Fibroblast of lung (primary cell): ENCODE results near the gene GLP2R. TPM values are rescaled to one million over a fixed set of nuclear protein-coding genes. Genes with fewer than 3 reads are reported as not detected.
A peak's percentile ranks its signal among the peaks of the same experiment; 100 is the strongest.

Experiments
- DNase-seq, 2 donors: peaks; one replicate each; pipeline versions ENCODE4 v3.0.0 to v3.0.0-alpha.2; 2010; ENCODE audit warnings: low read depth in 2 of 2
- H2AFZ ChIP-seq: 2 replicates; pipeline ENCODE4 v1.5.1; 2012; ENCODE audit warnings: low read length, control low read depth, inconsistent platforms
- H3K27ac ChIP-seq: 2 replicates; pipeline ENCODE4 v1.5.1; 2011; ENCODE audit warnings: low read length, control low read depth; ENCODE audit not compliant: insufficient read depth
- H3K27me3 ChIP-seq: 2 replicates; pipeline ENCODE4 v1.5.1; 2011; ENCODE audit warnings: mild to moderate bottlenecking, low read length; ENCODE audit not compliant: control insufficient read depth, insufficient read depth
- H3K36me3 ChIP-seq: 2 replicates; pipeline ENCODE4 v1.5.1; 2011; ENCODE audit warnings: low read length; ENCODE audit not compliant: control insufficient read depth, insufficient read depth
- H3K4me1 ChIP-seq: 2 replicates; pipeline ENCODE4 v1.5.1; 2011; ENCODE audit warnings: low read length; ENCODE audit not compliant: control insufficient read depth, insufficient read depth; ENCODE audit errors: extremely low read depth
- H3K4me2 ChIP-seq: 2 replicates; pipeline ENCODE4 v1.5.1; 2011; ENCODE audit warnings: low read length, control low read depth; ENCODE audit not compliant: insufficient read depth; ENCODE audit errors: extremely low read depth
- H3K4me3 ChIP-seq, 4 experiments: fragments of 200-600 bp in 1 of 4; sonication (generic) in 1 of 4; replicated peaks in 1 of 4; 2 replicates each; pipeline ENCODE4 v1.5.1; 2011 to 2016; ENCODE audit warnings: low read length in 4 of 4, low read depth in 3 of 4, mild to moderate bottlenecking in 3 of 4, control low read depth in 2 of 4, inconsistent platforms in 1 of 4, mixed read lengths in 1 of 4; ENCODE audit not compliant: insufficient read depth in 1 of 4; ENCODE audit errors: control extremely low read depth in 1 of 4
- H3K79me2 ChIP-seq: 2 replicates; pipeline ENCODE4 v1.5.1; 2012; ENCODE audit warnings: mild to moderate bottlenecking, low read length, inconsistent platforms; ENCODE audit not compliant: control insufficient read depth, insufficient read depth
- H3K9ac ChIP-seq: 2 replicates; pipeline ENCODE4 v1.5.1; 2011; ENCODE audit warnings: mild to moderate bottlenecking, low read length, control low read depth; ENCODE audit not compliant: insufficient read depth
- H3K9me3 ChIP-seq: 2 replicates; pipeline ENCODE4 v1.5.1; 2012; ENCODE audit warnings: low read depth, low read length; ENCODE audit not compliant: control insufficient read depth, insufficient read depth
- H4K20me1 ChIP-seq: 2 replicates; pipeline ENCODE4 v1.5.1; 2011; ENCODE audit warnings: low read length; ENCODE audit not compliant: control insufficient read depth, insufficient read depth; ENCODE audit errors: extremely low read depth
- CTCF ChIP-seq, 2 donors: IDR thresholded peaks in 1 of 2; conservative IDR thresholded peaks in 1 of 2; 1 replicate in 1 of 2; 2 replicates in 1 of 2; pipeline ENCODE4 v1.5.1; 2011 to 2012; ENCODE audit warnings: low read length in 2 of 2, control low read depth in 1 of 2, inconsistent platforms in 1 of 2, low read depth in 1 of 2, mild to moderate bottlenecking in 1 of 2
- EZH2 ChIP-seq: IDR thresholded peaks from 2 replicates; pipeline ENCODE4 v1.5.1; 2012; ENCODE audit warnings: low read length, control low read depth, mild to moderate bottlenecking; ENCODE audit errors: missing control alignments
- polyA plus RNA-seq, 2 donors: library from polyadenylated mRNA; depleted of rRNA in 1 of 2; stranded (reverse) in 1 of 2; unstranded in 1 of 2; fragments of >200 nt; gene quantifications; 2 replicates each; pipeline ENCODE4 v1.2.1, GENCODE V29; 2011 to 2012; ENCODE audit warnings: missing spikeins in 1 of 2
- total RNA-seq: library from RNA; depleted of rRNA; stranded (reverse); fragments of >200 nt; gene quantifications from 2 replicates; pipeline ENCODE4 v1.2.1, GENCODE V29; 2014

GLP2R gene
- total and polyA plus RNA-seq, 2 donors (not counting 1 experiment from before 2014, with no cell fraction given), result not detected

DNA sequence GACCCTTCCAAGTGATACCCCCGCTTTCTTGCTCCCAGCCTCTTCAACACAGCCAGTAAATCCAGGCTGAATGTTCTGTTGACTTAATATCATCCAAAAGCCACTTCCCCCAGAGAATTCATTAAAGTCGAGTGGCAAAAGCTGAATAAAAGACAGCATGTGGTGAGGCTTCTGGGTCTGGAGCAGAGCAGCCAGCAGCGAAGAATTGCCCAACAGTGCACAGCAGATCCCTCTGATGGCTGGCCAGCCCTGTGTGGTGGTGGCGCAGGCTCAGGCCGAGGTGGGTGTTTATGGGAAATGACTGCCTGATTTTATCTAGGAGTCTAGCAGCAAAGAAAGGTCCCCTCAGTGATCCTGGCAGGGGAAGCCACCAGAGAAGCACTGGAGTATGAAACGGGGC is 109.7 kb downstream of the GLP2R start:
- Histone ChIP-seq H3K27ac (no peak overlapping the region), H4K20me1 (no peaks in the 10 kb centered on the region), H3K36me3 (no peaks in the 10 kb centered on the region), H3K79me2 (no peaks in the 10 kb centered on the region), H3K4me3 (no peak overlapping the region), H3K4me2 (no peak overlapping the region), H3K9ac (no peak overlapping the region), H3K27me3 (no peaks in the 10 kb centered on the region), H3K9me3 (no peaks in the 10 kb centered on the region), H2AFZ (no peak overlapping the region), H3K4me1 (no peaks in the 10 kb centered on the region)
- TF ChIP-seq EZH2 (no peak), CTCF (conservative IDR thresholded peaks at IDR 0.05 in 1 of 2, IDR thresholded peaks at IDR 0.05 in 1 of 2; ENCODE audit: low read depth in 1 of 2, low read length in 2 of 2) (no peak)
- peak in 1 of 2 donors; percentile 9 for DNase-seq

DNA sequence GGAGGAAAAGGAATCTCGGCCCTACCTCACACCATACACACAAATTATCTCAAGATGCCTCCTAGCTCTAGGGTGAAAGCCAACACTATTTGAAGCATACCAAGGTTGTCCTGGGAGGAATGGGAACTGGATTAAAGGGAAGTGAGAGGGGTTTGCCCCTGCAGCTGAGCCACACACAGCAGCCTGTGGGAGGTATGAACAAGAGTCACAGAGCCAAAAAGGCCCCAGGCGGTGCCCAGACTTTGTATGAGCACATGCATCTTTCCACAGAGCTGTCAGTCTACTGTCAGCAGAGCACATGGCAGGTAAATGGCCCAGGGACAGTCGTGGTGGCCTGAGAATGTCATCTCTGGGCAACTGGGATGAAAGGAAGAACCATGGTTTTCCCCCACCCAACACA is 110.4 kb downstream of the GLP2R start:
- Histone ChIP-seq H3K36me3 (no peaks in the 10 kb centered on the region), H3K27me3 (no peaks in the 10 kb centered on the region), H3K79me2 (no peaks in the 10 kb centered on the region), H2AFZ (no peak overlapping the region), H3K9me3 (no peaks in the 10 kb centered on the region), H4K20me1 (no peaks in the 10 kb centered on the region), H3K4me1 (no peaks in the 10 kb centered on the region), H3K9ac (no peak overlapping the region), H3K4me2 (no peak overlapping the region), H3K4me3 (no peak overlapping the region), H3K27ac (no peak overlapping the region)
- TF ChIP-seq EZH2 (no peak), CTCF (conservative IDR thresholded peaks at IDR 0.05 in 1 of 2, IDR thresholded peaks at IDR 0.05 in 1 of 2; ENCODE audit: low read depth in 1 of 2, low read length in 2 of 2) (no peak)
- no peak for DNase-seq

GRCh38 chr17:9937241-9937761 is 111.6 kb downstream of the GLP2R start:
- H2AFZ ChIP-seq, result no peak overlapping the region
- no peak for TF ChIP-seq EZH2
- TF ChIP-seq CTCF (conservative IDR thresholded peaks at IDR 0.05 in 1 of 2, IDR thresholded peaks at IDR 0.05 in 1 of 2; ENCODE audit: low read depth in 1 of 2, low read length in 2 of 2), result no peak
- DNase-seq, result peak; percentile 45 to 83

More at GRCh38 chr17:9937241-9937761, 111.6 kb downstream of the GLP2R start:
- no peaks in the 10 kb centered on the region for H3K9me3 ChIP-seq
- no peaks in the 10 kb centered on the region for H3K79me2 ChIP-seq
- H3K4me2 ChIP-seq, result no peak overlapping the region
- no peaks in the 10 kb centered on the region for H4K20me1 ChIP-seq
- no peak overlapping the region for H3K4me3 ChIP-seq
- no peaks in the 10 kb centered on the region for H3K4me1 ChIP-seq
- no peak overlapping the region for H3K9ac ChIP-seq
- H3K27ac ChIP-seq, result no peak overlapping the region
- H3K27me3 ChIP-seq, result no peaks in the 10 kb centered on the region
- no peaks in the 10 kb centered on the region for H3K36me3 ChIP-seq
